Epithelial cell of esophagus (primary cell): ENCODE data around the gene WDR43.

Source experiments
- DNase-seq: peaks from one replicate; pipeline ENCODE4 v3.0.0; 2010; ENCODE audit warnings: low read depth
- H3K4me3 ChIP-seq: 2 replicates; pipeline ENCODE4 v1.5.1; 2011; ENCODE audit warnings: mild to moderate bottlenecking, low read length, control low read depth
- CTCF ChIP-seq: IDR thresholded peaks from 2 replicates; pipeline ENCODE4 v1.5.1; 2011; ENCODE audit warnings: low read depth, mild to moderate bottlenecking, low read length, control low read depth, inconsistent platforms; ENCODE audit not compliant: insufficient read depth; ENCODE audit errors: missing control alignments

The WDR43 gene

GRCh38 chr2:28908172-28908571 lies 13.7 kb downstream of the WDR43 start:
- H3K4me3 ChIP-seq, result no peak overlapping the region
- TF ChIP-seq CTCF, result no peak
- DNase-seq, result no peak

GRCh38 chr2:28909655-28910353 lies 15.3 kb downstream of the WDR43 start:
- TF ChIP-seq CTCF, result no peak
- no peak overlapping the region for H3K4me3 ChIP-seq
- no peak for DNase-seq

- no peak for TF ChIP-seq CTCF
- no peak overlapping the region for H3K4me3 ChIP-seq
Observed at GRCh38 chr2:28915939-28916338, 21.5 kb downstream of the WDR43 start.

GRCh38 chr2:28926847-28927246 lies 32.4 kb downstream of the WDR43 start:
- TF ChIP-seq CTCF, result no peak
- peak; percentile 78 for DNase-seq
- no peak overlapping the region for H3K4me3 ChIP-seq

More at GRCh38 chr2:28915939-28916338, 21.5 kb downstream of the WDR43 start:
- DNase-seq, result peak; percentile 69

- DNase-seq, result peak; percentile 39
- no peak overlapping the region for H3K4me3 ChIP-seq
- no peak for TF ChIP-seq CTCF
Observed at GRCh38 chr2:28927469-28927868, 33.0 kb downstream of the WDR43 start.

- TF ChIP-seq CTCF, result no peak
- DNase-seq, result peak; percentile 93
- H3K4me3 ChIP-seq, result no peak overlapping the region
Observed at GRCh38 chr2:28927878-28928277, 33.4 kb downstream of the WDR43 start.

- H3K4me3 ChIP-seq, result no peak overlapping the region
- TF ChIP-seq CTCF, result no peak
- DNase-seq, result no peak
Observed at GRCh38 chr2:28929581-28929980, 35.1 kb downstream of the WDR43 start.
